A673 (cell line): ENCODE results near the gene ALX4.

Source experiments
- EZH2 ChIP-seq: fragments of 200-600 bp; sonication (generic); IDR thresholded peaks from 2 replicates; pipeline ENCODE4 v1.6.1; 2017; ENCODE audit warnings: borderline replicate concordance, low read depth, mild to moderate bottlenecking, mixed read lengths, antibody characterized with exemption, low read length; ENCODE audit not compliant: poor library complexity, severe bottlenecking
- TF ChIP-seq, protein P1 (sequence below): fragments of 300-800, 200-600 bp; sonication (generic); conservative IDR thresholded peaks from 2 replicates; pipeline ENCODE4 v1.5.1; 2017; ENCODE audit warnings: low read depth, mild to moderate bottlenecking, antibody characterized with exemption, low read length, moderate library complexity, mixed read lengths

GRCh38 chr11:44305470-44306051 lies 4.4 kb downstream of the ALX4 start:
- TF ChIP-seq, protein P1, sequence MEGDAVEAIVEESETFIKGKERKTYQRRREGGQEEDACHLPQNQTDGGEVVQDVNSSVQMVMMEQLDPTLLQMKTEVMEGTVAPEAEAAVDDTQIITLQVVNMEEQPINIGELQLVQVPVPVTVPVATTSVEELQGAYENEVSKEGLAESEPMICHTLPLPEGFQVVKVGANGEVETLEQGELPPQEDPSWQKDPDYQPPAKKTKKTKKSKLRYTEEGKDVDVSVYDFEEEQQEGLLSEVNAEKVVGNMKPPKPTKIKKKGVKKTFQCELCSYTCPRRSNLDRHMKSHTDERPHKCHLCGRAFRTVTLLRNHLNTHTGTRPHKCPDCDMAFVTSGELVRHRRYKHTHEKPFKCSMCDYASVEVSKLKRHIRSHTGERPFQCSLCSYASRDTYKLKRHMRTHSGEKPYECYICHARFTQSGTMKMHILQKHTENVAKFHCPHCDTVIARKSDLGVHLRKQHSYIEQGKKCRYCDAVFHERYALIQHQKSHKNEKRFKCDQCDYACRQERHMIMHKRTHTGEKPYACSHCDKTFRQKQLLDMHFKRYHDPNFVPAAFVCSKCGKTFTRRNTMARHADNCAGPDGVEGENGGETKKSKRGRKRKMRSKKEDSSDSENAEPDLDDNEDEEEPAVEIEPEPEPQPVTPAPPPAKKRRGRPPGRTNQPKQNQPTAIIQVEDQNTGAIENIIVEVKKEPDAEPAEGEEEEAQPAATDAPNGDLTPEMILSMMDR = 0 out of 2 replicates have a peak, but pooled peaks have one; percentile 31
- TF ChIP-seq EZH2 = no peak
